ENCODE measurements around the gene GRK1. TPM values are rescaled to one million over a fixed set of nuclear protein-coding genes. Genes with fewer than 3 reads are reported as not detected.
A peak's percentile ranks its signal among the peaks of the same experiment; 100 is the strongest.

GRK1 gene
- total RNA-seq, 5 donors from 2014 or later (not counting 1 experiment from before 2014, with no cell fraction given): not detected

- Mint-ChIP-seq H3K27ac (no peak overlapping the region), H3K27me3 (peaks cover 2 to 9% of the 10 kb centered on the region in 2 donors), H3K36me3 (no peaks in the 10 kb centered on the region), H3K4me1 (peaks cover 8 to 9% (median 9%) of the 10 kb centered on the region in 3 donors), H3K9me3 (no peaks in the 10 kb centered on the region), H3K4me3 (no peak overlapping the region)
- CTCF ChIA-PET: no interaction called here
- POLR2A ChIA-PET: no interaction called here
- Histone ChIP-seq H3K27me3 (replicated peaks in 1 of 2; ENCODE audit: control insufficient read depth in 2 of 2, extremely low read depth in 1 of 2, insufficient read depth in 2 of 2, low read length in 1 of 2) (peaks cover 0 to 42% of the 10 kb centered on the region in 2 experiments), H3K36me3 (ENCODE audit: control insufficient read depth in 2 of 2, extremely low read depth in 1 of 2, insufficient read depth in 1 of 2, low read length in 1 of 2) (no peaks in the 10 kb centered on the region), H3K4me3 (ENCODE audit: control insufficient read depth in 1 of 2, extremely low read depth in 1 of 2, low read length in 1 of 2) (no peak overlapping the region), H3K4me1 (ENCODE audit: control insufficient read depth in 1 of 2, extremely low read depth in 1 of 2, insufficient read depth in 2 of 2, low read length in 2 of 2) (peaks cover 3 to 19% of the 10 kb centered on the region in 2 experiments), H3K9me3 (no peaks in the 10 kb centered on the region), H3K27ac (ENCODE audit: low read length) (no peak overlapping the region)
- DNase-seq (no peak), ATAC-seq (replicated peaks in 1 of 4) (no peak)
- WGBS (ENCODE audit: insufficient coverage): 58% methylated on average over 9 of the region's 10 CpGs
Observed at GRCh38 chr13:113736258-113736731, 69.3 kb downstream of the GRK1 start.

DNA sequence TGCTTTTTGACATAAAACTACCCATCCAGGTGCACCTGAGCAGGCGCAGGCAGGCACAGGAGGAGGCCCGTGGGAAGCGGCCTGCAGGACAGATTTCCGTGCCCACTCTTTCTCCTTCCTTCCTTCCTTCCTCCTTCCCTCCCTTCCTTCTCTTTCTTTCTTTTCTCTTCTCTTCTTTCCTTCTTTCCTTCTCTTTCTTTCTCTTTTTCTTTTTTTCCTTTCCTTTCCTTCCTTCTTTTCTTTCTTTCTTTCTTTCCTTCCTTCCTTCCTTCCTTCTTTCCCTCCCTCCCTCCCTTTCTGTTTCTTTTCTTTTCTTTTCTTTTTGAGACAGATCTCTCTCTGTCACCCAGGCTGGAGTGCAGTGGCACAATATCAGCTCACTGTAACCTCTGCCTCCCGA, 70.8 kb downstream of the GRK1 start:
- no peak overlapping the region for H3K4me3 Mint-ChIP-seq
- POLR2A ChIA-PET: no interaction called here

GRCh38 chr13:113739527-113740285, 72.7 kb downstream of the GRK1 start:
- no peak for DNase-seq
- CTCF ChIA-PET: interaction anchor here in 1 of 2 donors (0.6 kb wide), 1 partner anchor 463 kb away, joined by 3 read pairs; no protein-coding TSS in a partner anchor

More for the DNA sequence above, 70.8 kb downstream of the GRK1 start:
- ATAC-seq (replicated peaks in 1 of 4) (no peak), DNase-seq (no peak)
- Mint-ChIP-seq H3K36me3 (no peaks in the 10 kb centered on the region), H3K27ac (no peak overlapping the region), H3K4me1 (peaks cover 21 to 24% (median 21%) of the 10 kb centered on the region in 3 donors), H3K27me3 (peaks cover 4 to 14% of the 10 kb centered on the region in 2 donors), H3K9me3 (no peaks in the 10 kb centered on the region)
- WGBS (ENCODE audit: insufficient coverage): 83% methylated on average over 4 of the region's 5 CpGs
- no peak overlapping the region for H3K27ac ChIP-seq (ENCODE audit: low read length)
- peaks cover 9 to 33% of the 10 kb centered on the region in 2 experiments for H3K4me1 ChIP-seq (ENCODE audit: control insufficient read depth in 1 of 2, extremely low read depth in 1 of 2, insufficient read depth in 2 of 2, low read length in 2 of 2)
- H3K36me3 ChIP-seq (ENCODE audit: control insufficient read depth in 2 of 2, extremely low read depth in 1 of 2, insufficient read depth in 1 of 2, low read length in 1 of 2): no peaks in the 10 kb centered on the region
- peaks cover 0 to 55% of the 10 kb centered on the region in 2 experiments for H3K27me3 ChIP-seq (replicated peaks in 1 of 2; ENCODE audit: control insufficient read depth in 2 of 2, extremely low read depth in 1 of 2, insufficient read depth in 2 of 2, low read length in 1 of 2)
- CTCF ChIA-PET: no interaction called here
- no peak overlapping the region for H3K4me3 ChIP-seq (ENCODE audit: control insufficient read depth in 1 of 2, extremely low read depth in 1 of 2, low read length in 1 of 2)
- no peaks in the 10 kb centered on the region for H3K9me3 ChIP-seq

GRCh38 chr13:113740286-113740556, 73.2 kb downstream of the GRK1 start:
- Mint-ChIP-seq H3K9me3 (no peaks in the 10 kb centered on the region), H3K4me1 (peaks cover 21 to 27% (median 21%) of the 10 kb centered on the region in 3 donors), H3K27me3 (peaks cover 7 to 24% of the 10 kb centered on the region in 2 donors), H3K27ac (no peak overlapping the region), H3K4me3 (no peak overlapping the region), H3K36me3 (no peaks in the 10 kb centered on the region)
- ChIA-PET CTCF (interaction anchor here in 1 of 2 donors (0.6 kb wide), 1 partner anchor 462 kb away, joined by 3 read pairs; no protein-coding TSS in a partner anchor), POLR2A (no interaction called here)
- no peak for ATAC-seq (replicated peaks in 1 of 4)
- DNase-seq: no peak
- Histone ChIP-seq H3K27ac (ENCODE audit: low read length) (no peak overlapping the region), H3K4me3 (ENCODE audit: control insufficient read depth in 1 of 2, extremely low read depth in 1 of 2, low read length in 1 of 2) (no peak overlapping the region), H3K4me1 (ENCODE audit: control insufficient read depth in 1 of 2, extremely low read depth in 1 of 2, insufficient read depth in 2 of 2, low read length in 2 of 2) (peaks cover 9 to 29% of the 10 kb centered on the region in 2 experiments), H3K36me3 (ENCODE audit: control insufficient read depth in 2 of 2, extremely low read depth in 1 of 2, insufficient read depth in 1 of 2, low read length in 1 of 2) (no peaks in the 10 kb centered on the region), H3K9me3 (no peaks in the 10 kb centered on the region), H3K27me3 (replicated peaks in 1 of 2; ENCODE audit: control insufficient read depth in 2 of 2, extremely low read depth in 1 of 2, insufficient read depth in 2 of 2, low read length in 1 of 2) (peaks cover 0 to 77% of the 10 kb centered on the region in 2 experiments)
- WGBS (ENCODE audit: insufficient coverage): 34% methylated on average over 6 of the region's 9 CpGs

More at GRCh38 chr13:113739527-113740285, 72.7 kb downstream of the GRK1 start:
- Mint-ChIP-seq H3K4me1 (peaks cover 21 to 24% (median 21%) of the 10 kb centered on the region in 3 donors), H3K4me3 (no peak overlapping the region), H3K36me3 (no peaks in the 10 kb centered on the region), H3K27me3 (peaks cover 4 to 21% of the 10 kb centered on the region in 2 donors), H3K27ac (no peak overlapping the region), H3K9me3 (no peaks in the 10 kb centered on the region)
- H3K27ac ChIP-seq (ENCODE audit: low read length): no peak overlapping the region
- H3K4me1 ChIP-seq (ENCODE audit: control insufficient read depth in 1 of 2, extremely low read depth in 1 of 2, insufficient read depth in 2 of 2, low read length in 2 of 2): peaks cover 9 to 29% of the 10 kb centered on the region in 2 experiments
- ATAC-seq (replicated peaks in 1 of 4): no peak
- WGBS (ENCODE audit: insufficient coverage): 86% methylated on average over 22 of the region's 22 CpGs
- POLR2A ChIA-PET: no interaction called here
- H3K4me3 ChIP-seq (ENCODE audit: control insufficient read depth in 1 of 2, extremely low read depth in 1 of 2, low read length in 1 of 2): no peak overlapping the region
- no peaks in the 10 kb centered on the region for H3K9me3 ChIP-seq
- H3K36me3 ChIP-seq (ENCODE audit: control insufficient read depth in 2 of 2, extremely low read depth in 1 of 2, insufficient read depth in 1 of 2, low read length in 1 of 2): no peaks in the 10 kb centered on the region
- H3K27me3 ChIP-seq (replicated peaks in 1 of 2; ENCODE audit: control insufficient read depth in 2 of 2, extremely low read depth in 1 of 2, insufficient read depth in 2 of 2, low read length in 1 of 2): peaks cover 0 to 74% of the 10 kb centered on the region in 2 experiments

- no peaks in the 10 kb centered on the region for H3K9me3 ChIP-seq
- Mint-ChIP-seq H3K4me3 (peak overlapping the region in 2 of 3 donors; percentile 2 to 66), H3K36me3 (no peaks in the 10 kb centered on the region), H3K27ac (no peak overlapping the region), H3K4me1 (peaks cover 21 to 27% (median 21%) of the 10 kb centered on the region in 3 donors), H3K9me3 (no peaks in the 10 kb centered on the region), H3K27me3 (peaks cover 7 to 24% of the 10 kb centered on the region in 2 donors)
- ATAC-seq (replicated peaks in 1 of 4): no peak
- H3K4me3 ChIP-seq (ENCODE audit: control insufficient read depth in 1 of 2, extremely low read depth in 1 of 2, low read length in 1 of 2): no peak overlapping the region
- H3K27me3 ChIP-seq (replicated peaks in 1 of 2; ENCODE audit: control insufficient read depth in 2 of 2, extremely low read depth in 1 of 2, insufficient read depth in 2 of 2, low read length in 1 of 2): peaks cover 0 to 77% of the 10 kb centered on the region in 2 experiments
- H3K36me3 ChIP-seq (ENCODE audit: control insufficient read depth in 2 of 2, extremely low read depth in 1 of 2, insufficient read depth in 1 of 2, low read length in 1 of 2): no peaks in the 10 kb centered on the region
- peaks cover 9 to 29% of the 10 kb centered on the region in 2 experiments for H3K4me1 ChIP-seq (ENCODE audit: control insufficient read depth in 1 of 2, extremely low read depth in 1 of 2, insufficient read depth in 2 of 2, low read length in 2 of 2)
- CTCF ChIA-PET: interaction anchor here in 1 of 2 donors (0.6 kb wide), 1 partner anchor 462 kb away, joined by 3 read pairs; no protein-coding TSS in a partner anchor
- POLR2A ChIA-PET: interaction anchor here in 1 of 2 donors (0.6 kb wide), 1 partner anchor 600 kb away, joined by 3 read pairs; no protein-coding TSS in a partner anchor
- DNase-seq: no peak
- no peak overlapping the region for H3K27ac ChIP-seq (ENCODE audit: low read length)
- WGBS (ENCODE audit: insufficient coverage): 79% methylated on average over 15 of the region's 16 CpGs
Observed at GRCh38 chr13:113740661-113741060, 73.6 kb downstream of the GRK1 start.

DNA sequence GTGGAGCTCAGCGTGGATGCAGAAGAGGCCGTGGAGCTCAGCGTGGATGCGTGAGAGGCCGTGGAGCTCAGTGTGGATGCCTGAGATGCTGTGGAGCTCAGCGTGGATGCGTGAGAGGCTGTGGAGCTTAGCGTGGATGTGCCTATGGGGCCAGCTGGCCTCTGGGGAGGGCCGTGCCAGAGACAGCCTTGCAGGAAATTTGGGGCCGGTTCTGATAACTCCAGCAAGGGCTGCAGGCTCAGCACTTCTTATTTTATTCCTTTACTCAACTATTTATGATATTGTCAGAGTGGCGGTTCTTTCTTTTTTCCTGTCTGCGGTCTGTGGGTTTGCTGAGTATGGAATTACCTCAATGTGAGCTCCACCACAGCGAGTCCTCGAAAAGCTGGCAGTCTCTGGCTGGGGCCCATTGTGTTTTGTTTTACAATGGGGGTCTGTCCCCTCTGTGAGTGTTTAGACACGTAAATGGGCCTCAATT, 74.2 kb downstream of the GRK1 start:
- peak; percentile 25 to 75 (median 48) for ATAC-seq (replicated peaks in 1 of 4)
- Histone ChIP-seq H3K4me1 (ENCODE audit: control insufficient read depth in 1 of 2, extremely low read depth in 1 of 2, insufficient read depth in 2 of 2, low read length in 2 of 2) (peaks cover 9 to 29% of the 10 kb centered on the region in 2 experiments), H3K9me3 (no peaks in the 10 kb centered on the region), H3K36me3 (ENCODE audit: control insufficient read depth in 2 of 2, extremely low read depth in 1 of 2, insufficient read depth in 1 of 2, low read length in 1 of 2) (no peaks in the 10 kb centered on the region), H3K27me3 (replicated peaks in 1 of 2; ENCODE audit: control insufficient read depth in 2 of 2, extremely low read depth in 1 of 2, insufficient read depth in 2 of 2, low read length in 1 of 2) (peaks cover 0 to 74% of the 10 kb centered on the region in 2 experiments), H3K4me3 (ENCODE audit: control insufficient read depth in 1 of 2, extremely low read depth in 1 of 2, low read length in 1 of 2) (no peak overlapping the region), H3K27ac (ENCODE audit: low read length) (no peak overlapping the region)
- Mint-ChIP-seq H3K36me3 (no peaks in the 10 kb centered on the region), H3K27ac (no peak overlapping the region), H3K27me3 (peaks cover 7 to 24% of the 10 kb centered on the region in 2 donors), H3K4me3 (peak overlapping the region; percentile 2 to 66 (median 21)), H3K9me3 (no peaks in the 10 kb centered on the region), H3K4me1 (peaks cover 21 to 28% (median 21%) of the 10 kb centered on the region in 3 donors)
- WGBS (ENCODE audit: insufficient coverage): 5% methylated on average over 6 of the region's 15 CpGs
- DNase-seq: peak in 3 of 35 experiments; percentile 28 to 33 (median 29)
- CTCF ChIA-PET: interaction anchor here in 1 of 2 donors (0.9 kb wide), 1 partner anchor 369 kb away, joined by 3 read pairs; no protein-coding TSS in a partner anchor
- POLR2A ChIA-PET: interaction anchor here in 1 of 2 donors (0.6 kb wide), 1 partner anchor 599 kb away, joined by 3 read pairs; no protein-coding TSS in a partner anchor

All from T-cell (primary cell).